Esophagus (tissue), 2 donors: ENCODE results near the gene MEGF11. TPM values are rescaled to one million over a fixed set of nuclear protein-coding genes. Genes with fewer than 3 reads are reported as not detected.
"Not testable (repeated sequence)": the region's sequence is repeated elsewhere in the genome, so short reads cannot be mapped to it uniquely, and the experiment has no call there.

Source experiments
- H3K27ac ChIP-seq, 2 donors: one replicate each; pipeline ENCODE4 v1.5.1; 2013; ENCODE audit warnings: low read depth in 2 of 2, mild to moderate bottlenecking in 2 of 2, inconsistent platforms in 1 of 2, low read length in 1 of 2, moderate library complexity in 1 of 2
- H3K27me3 ChIP-seq, 2 donors: one replicate each; pipeline ENCODE4 v1.6.1; 2013; ENCODE audit warnings: low read length in 2 of 2, control low read depth in 1 of 2, mild to moderate bottlenecking in 1 of 2; ENCODE audit not compliant: insufficient read depth in 2 of 2, control insufficient read depth in 1 of 2
- H3K36me3 ChIP-seq, 2 donors: one replicate each; pipeline ENCODE4 v1.6.1; 2013; ENCODE audit warnings: low read length in 1 of 2; ENCODE audit not compliant: control insufficient read depth in 2 of 2, insufficient read depth in 2 of 2
- H3K4me1 ChIP-seq, 2 donors: one replicate each; pipeline ENCODE4 v1.6.1; 2013; ENCODE audit warnings: low read length in 1 of 2; ENCODE audit not compliant: control insufficient read depth in 2 of 2, insufficient read depth in 2 of 2
- H3K4me3 ChIP-seq, 2 donors: one replicate each; pipeline ENCODE4 v1.5.1; 2013; ENCODE audit warnings: low read length in 2 of 2, mild to moderate bottlenecking in 2 of 2, low read depth in 1 of 2, moderate library complexity in 1 of 2
- H3K9me3 ChIP-seq, 2 donors: one replicate each; pipeline ENCODE4 v1.6.1; 2013; ENCODE audit warnings: mild to moderate bottlenecking in 2 of 2, low read depth in 1 of 2, low read length in 1 of 2, moderate library complexity in 1 of 2; ENCODE audit not compliant: control insufficient read depth in 2 of 2, insufficient read depth in 1 of 2
- WGBS, 2 donors: extraction: QIAGEN DNeasy Blood & Tissue Kit; methylation state at CpG; one replicate each; pipeline ENCODE4 v1.1.7; 2013; 5-methylcytosine and 5-hydroxymethylcytosine counted together
- polyA plus RNA-seq, 2 donors: library from polyadenylated mRNA; stranded (reverse); fragments of 200-250 nt; gene quantifications; one replicate each; pipeline ENCODE4 v1.2.3, GENCODE V29; 2013
- donor health status: healthy with polysubstance abuse.
- donor health status: Bipolar disorder and iron deficiency.

MEGF11 gene
- polyA plus RNA-seq, 2 donors: not detected

- H3K4me1 ChIP-seq: no peaks in the 10 kb centered on the region
- H3K27me3 ChIP-seq: no peaks in the 10 kb centered on the region
- H3K36me3 ChIP-seq: no peaks in the 10 kb centered on the region
- peaks cover 0 to 3% of the 10 kb centered on the region in 2 donors for H3K9me3 ChIP-seq
- H3K4me3 ChIP-seq: no peak overlapping the region
- no peak overlapping the region for H3K27ac ChIP-seq
- 81 to 86% methylated on average over 6 of the region's 6 CpGs for WGBS, 2 donors
These were observed 24.5 kb upstream of the MEGF11 start for GRCh38 chr15:66278056-66278455.

- WGBS, 2 donors: 88 to 94% methylated on average over 3 of the region's 3 CpGs
- no peaks in the 10 kb centered on the region for H3K27me3 ChIP-seq
- H3K4me3 ChIP-seq: no peak overlapping the region
- no peak overlapping the region for H3K27ac ChIP-seq
- H3K36me3 ChIP-seq: no peaks in the 10 kb centered on the region
- H3K4me1 ChIP-seq: no peaks in the 10 kb centered on the region
- H3K9me3 ChIP-seq: peaks cover 0 to 3% of the 10 kb centered on the region in 2 donors
These were observed 23.0 kb upstream of the MEGF11 start for GRCh38 chr15:66276546-66276945.

- Histone ChIP-seq H3K4me1 (no peaks in the 10 kb centered on the region), H3K4me3 (no peak overlapping the region), H3K9me3 (peaks cover 0 to 3% of the 10 kb centered on the region in 2 donors), H3K36me3 (no peaks in the 10 kb centered on the region), H3K27me3 (no peaks in the 10 kb centered on the region), H3K27ac (no peak overlapping the region)
These were observed 21.8 kb upstream of the MEGF11 start for GRCh38 chr15:66275352-66275751.

GRCh38 chr15:66270932-66271331 is 17.4 kb upstream of the MEGF11 start:
- Histone ChIP-seq H3K4me1 (no peaks in the 10 kb centered on the region), H3K4me3 (no peak overlapping the region), H3K36me3 (no peaks in the 10 kb centered on the region), H3K27me3 (no peaks in the 10 kb centered on the region), H3K9me3 (peaks cover 0 to 3% of the 10 kb centered on the region in 2 donors), H3K27ac (no peak overlapping the region)
- 68 to 85% methylated on average over 6 of the region's 6 CpGs for WGBS, 2 donors

GRCh38 chr15:66269326-66270090 is 16.0 kb upstream of the MEGF11 start:
- WGBS, 2 donors: 48 to 49% methylated on average over 13 of the region's 13 CpGs
- H3K36me3 ChIP-seq: no peaks in the 10 kb centered on the region
- H3K4me1 ChIP-seq: no peaks in the 10 kb centered on the region
- no peaks in the 10 kb centered on the region for H3K9me3 ChIP-seq
- H3K27me3 ChIP-seq: no peaks in the 10 kb centered on the region
- no peak overlapping the region for H3K4me3 ChIP-seq
- H3K27ac ChIP-seq: no peak overlapping the region

- Histone ChIP-seq H3K9me3 (no peaks in the 10 kb centered on the region), H3K27me3 (peaks cover 3% of the 10 kb centered on the region in 2 donors), H3K4me1 (no peaks in the 10 kb centered on the region), H3K36me3 (no peaks in the 10 kb centered on the region), H3K27ac (no peak overlapping the region), H3K4me3 (no peak overlapping the region)
- 90 to 91% methylated on average over 20 of the region's 20 CpGs for WGBS, 2 donors
These were observed 11.4 kb upstream of the MEGF11 start for GRCh38 chr15:66264859-66265513.

GRCh38 chr15:66262837-66263236 is 9.3 kb upstream of the MEGF11 start:
- not testable (repeated sequence) for H3K4me1 ChIP-seq, H3K27me3 ChIP-seq
- WGBS, 2 donors: 88 to 95% methylated on average over 1 of the region's 1 CpG

GRCh38 chr15:66261056-66261455 is 7.5 kb upstream of the MEGF11 start:
- Histone ChIP-seq H3K4me1 (no peaks in the 10 kb centered on the region), H3K27ac (no peak overlapping the region), H3K9me3 (no peaks in the 10 kb centered on the region), H3K36me3 (no peaks in the 10 kb centered on the region), H3K27me3 (peaks cover 3 to 5% of the 10 kb centered on the region in 2 donors), H3K4me3 (no peak overlapping the region)
- 65 to 75% methylated on average over 3 of the region's 3 CpGs for WGBS, 2 donors

More at GRCh38 chr15:66262837-66263236, 9.3 kb upstream of the MEGF11 start:
- H3K9me3 ChIP-seq, H3K36me3 ChIP-seq, H3K4me3 ChIP-seq, H3K27ac ChIP-seq: not testable (repeated sequence)

GRCh38 chr15:66256692-66257091 is 3.1 kb upstream of the MEGF11 start:
- Histone ChIP-seq H3K4me3 (no peak overlapping the region), H3K9me3 (peaks cover 0 to 4% of the 10 kb centered on the region in 2 donors), H3K27ac (no peak overlapping the region), H3K27me3 (peaks cover 6 to 21% of the 10 kb centered on the region in 2 donors), H3K36me3 (no peaks in the 10 kb centered on the region), H3K4me1 (peaks cover 0 to 3% of the 10 kb centered on the region in 2 donors)
- WGBS, 2 donors: 78 to 84% methylated on average over 3 of the region's 3 CpGs
